Progenitor cell of endocrine pancreas (in vitro differentiated cells): ENCODE data around the gene RAB6A. TPM values are rescaled to one million over a fixed set of nuclear protein-coding genes. Genes with fewer than 3 reads are reported as not detected.
"Not testable (repeated sequence)": the region's sequence is repeated elsewhere in the genome, so short reads cannot be mapped to it uniquely, and the experiment has no call there.

Experiments used
- DNase-seq: peaks from one replicate; pipeline ENCODE4 v3.0.0; 2021; ENCODE audit warnings: low spot score; ENCODE audit not compliant: unreplicated experiment
- H3K27ac Mint-ChIP-seq: 2 replicates; pipeline ENCODE4 v1.8.0; 2021; ENCODE audit warnings: mild to moderate bottlenecking, moderate library complexity, mixed read lengths
- H3K27me3 Mint-ChIP-seq: 2 replicates; pipeline ENCODE4 v1.8.0; 2021; ENCODE audit warnings: mixed read lengths
- H3K36me3 Mint-ChIP-seq: 2 replicates; pipeline ENCODE4 v1.8.0; 2022; ENCODE audit warnings: mixed read lengths; ENCODE audit not compliant: insufficient read depth
- H3K4me1 Mint-ChIP-seq: 2 replicates; pipeline ENCODE4 v1.8.0; 2021; ENCODE audit warnings: low read depth, mixed read lengths
- H3K4me3 Mint-ChIP-seq: 2 replicates; pipeline ENCODE4 v1.8.0; 2021; ENCODE audit warnings: low read depth, mild to moderate bottlenecking, moderate library complexity, mixed read lengths
- H3K9me3 Mint-ChIP-seq: 2 replicates; pipeline ENCODE4 v1.8.0; 2021; ENCODE audit warnings: low read depth, mixed read lengths
- CTCF ChIP-seq: fragments of 200-600 bp; sonication (generic); IDR thresholded peaks from one replicate; pipeline ENCODE4 v1.5.0; 2021; ENCODE audit warnings: antibody characterized with exemption, mild to moderate bottlenecking; ENCODE audit not compliant: unreplicated experiment
- total RNA-seq: library from RNA; stranded (reverse); gene quantifications from 2 replicates; pipeline ENCODE4 v1.2.1, GENCODE V29; 2021

The RAB6A gene
- total RNA-seq, 1 donor from 2014 or later: 88.6 TPM

GRCh38 chr11:73787643-73788558 is 27.0 kb upstream of the RAB6A start, which contains the start of gene MRPL48:
MRPL48 (plus strand) TSS chr11:73787874; CDS start chr11:73787972, 98 bp downstream.
- H3K9me3 Mint-ChIP-seq: no peaks in the 10 kb centered on the region
- peaks cover 7% of the 10 kb centered on the region for H3K4me1 Mint-ChIP-seq
- peak within 1 kb of the TSS; percentile 100 for H3K27ac Mint-ChIP-seq
- no peaks in the 10 kb centered on the region for H3K27me3 Mint-ChIP-seq
- peak within 1 kb of the TSS; percentile 99 for H3K4me3 Mint-ChIP-seq
- H3K36me3 Mint-ChIP-seq: no peaks in the 10 kb centered on the region
- peak; percentile 66 for DNase-seq
- no peak for TF ChIP-seq CTCF

DNA sequence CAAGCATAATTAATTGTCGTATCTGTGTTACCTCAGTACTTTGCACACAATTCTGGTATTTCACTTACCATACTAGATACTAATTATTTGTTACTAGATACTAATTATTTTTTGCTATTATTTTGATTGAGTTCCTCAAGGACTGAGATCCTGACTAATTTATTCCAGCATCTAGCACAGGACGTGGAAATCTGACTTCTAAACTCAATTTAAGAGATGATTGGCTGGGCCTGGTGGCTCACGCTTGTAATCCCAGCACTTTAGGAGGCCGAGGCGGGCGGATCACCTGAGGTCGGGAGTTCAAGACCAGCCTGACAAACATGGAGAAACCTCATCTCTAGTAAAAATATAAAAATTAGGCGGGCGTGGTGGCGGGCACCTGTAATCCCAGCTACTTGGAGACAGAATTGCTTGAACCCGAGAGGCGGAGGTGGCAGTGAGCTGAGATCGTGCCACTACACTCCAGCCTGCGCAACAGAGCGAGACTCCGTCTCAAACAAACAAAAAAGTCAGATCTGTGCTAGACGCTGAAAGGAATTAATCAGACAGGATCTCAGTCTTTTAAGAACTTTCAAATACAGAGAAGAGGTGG is 26.3 kb upstream of the RAB6A start:
- TF ChIP-seq CTCF: no peak
- no peaks in the 10 kb centered on the region for H3K9me3 Mint-ChIP-seq
- no peaks in the 10 kb centered on the region for H3K27me3 Mint-ChIP-seq
- no peak for DNase-seq
- H3K4me3 Mint-ChIP-seq: peak overlapping the region; percentile 99
- H3K36me3 Mint-ChIP-seq: no peaks in the 10 kb centered on the region
- H3K27ac Mint-ChIP-seq: peak overlapping the region; percentile 100
- H3K4me1 Mint-ChIP-seq: peaks cover 7% of the 10 kb centered on the region

DNA sequence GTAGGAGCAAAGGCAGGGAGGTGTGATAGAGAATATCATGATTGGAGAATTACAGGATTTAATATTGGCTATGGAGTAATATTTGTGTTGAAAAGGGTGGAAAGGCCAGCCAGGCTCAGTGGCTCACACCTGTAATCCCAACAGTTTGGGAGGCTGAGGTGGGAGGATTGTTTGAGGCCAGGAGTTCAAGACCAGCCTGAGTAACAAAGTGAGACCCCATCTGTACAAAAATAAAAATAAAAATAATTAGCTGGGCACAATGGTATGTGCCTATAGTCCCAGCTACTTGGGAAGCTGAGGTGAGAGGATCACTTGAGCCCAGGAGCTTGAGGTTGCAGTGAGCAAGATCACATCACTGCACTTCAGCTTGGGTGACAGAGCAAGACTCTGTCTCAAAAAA is 24.6 kb upstream of the RAB6A start:
- not testable (repeated sequence) for H3K4me1 Mint-ChIP-seq, H3K36me3 Mint-ChIP-seq, H3K27me3 Mint-ChIP-seq, DNase-seq, H3K9me3 Mint-ChIP-seq
- peak overlapping the region; percentile 17 for H3K4me3 Mint-ChIP-seq
- H3K27ac Mint-ChIP-seq: peak overlapping the region; percentile 86

GRCh38 chr11:73784734-73785133 is 23.9 kb upstream of the RAB6A start:
- H3K27me3 Mint-ChIP-seq: no peaks in the 10 kb centered on the region
- DNase-seq: no peak
- H3K27ac Mint-ChIP-seq: no peak overlapping the region
- no peak overlapping the region for H3K4me3 Mint-ChIP-seq
- H3K9me3 Mint-ChIP-seq: no peaks in the 10 kb centered on the region
- H3K36me3 Mint-ChIP-seq: no peaks in the 10 kb centered on the region
- H3K4me1 Mint-ChIP-seq: peaks cover 7% of the 10 kb centered on the region
- no peak for TF ChIP-seq CTCF

GRCh38 chr11:73784080-73784634 is 23.3 kb upstream of the RAB6A start:
- H3K4me1 Mint-ChIP-seq: peaks cover 7% of the 10 kb centered on the region
- no peak overlapping the region for H3K27ac Mint-ChIP-seq
- no peak for TF ChIP-seq CTCF
- DNase-seq: no peak
- H3K9me3 Mint-ChIP-seq: no peaks in the 10 kb centered on the region
- no peak overlapping the region for H3K4me3 Mint-ChIP-seq
- H3K27me3 Mint-ChIP-seq: no peaks in the 10 kb centered on the region
- H3K36me3 Mint-ChIP-seq: no peaks in the 10 kb centered on the region
